H54 (cell line): ENCODE data around the gene NOB1.
"Not testable (repeated sequence)": the region's sequence is repeated elsewhere in the genome, so short reads cannot be mapped to it uniquely, and the experiment has no call there.

Source experiments
- DNase-seq: peaks from one replicate; pipeline ENCODE4 v3.0.0; 2011; ENCODE audit warnings: low spot score, mixed read lengths; ENCODE audit not compliant: insufficient read length
- FAIRE-seq: peaks from 3 replicates; lab custom pipeline; 2011; peaks lifted over from hg19 to GRCh38; lab: Jason Lieb, UNC
- POLR2A ChIP-seq: IDR thresholded peaks from 2 replicates; pipeline ENCODE4 v1.6.1; 2011; ENCODE audit warnings: low read depth, mild to moderate bottlenecking, low read length

The NOB1 gene

GRCh38 chr16:69754469-69755310 is at the start of gene NOB1:
Gene NOB1, minus strand, starts transcription at chr16:69754926. Its CDS starts 16 bp downstream, at chr16:69754910.
- FAIRE-seq (no peak), DNase-seq (peak; percentile 88)
- peak; percentile 93 for TF ChIP-seq POLR2A

- no peak for FAIRE-seq
- TF ChIP-seq POLR2A, result no peak
- DNase-seq, result no peak
These were observed 49.6 kb upstream of the NOB1 start for GRCh38 chr16:69804297-69804696.

GRCh38 chr16:69799611-69800031 is 44.9 kb upstream of the NOB1 start:
- DNase-seq, result no peak
- FAIRE-seq, result no peak
- TF ChIP-seq POLR2A, result no peak

GRCh38 chr16:69798466-69798865 is 43.7 kb upstream of the NOB1 start:
- DNase-seq, result no peak
- FAIRE-seq, result no peak
- TF ChIP-seq POLR2A, result no peak

- FAIRE-seq (peak; percentile 65), DNase-seq (peak; percentile 49)
- TF ChIP-seq POLR2A, result no peak
These were observed 41.8 kb upstream of the NOB1 start for GRCh38 chr16:69796285-69797118.

GRCh38 chr16:69794486-69794885 is 39.8 kb upstream of the NOB1 start:
- DNase-seq (no peak), FAIRE-seq (no peak)
- TF ChIP-seq POLR2A, result no peak

GRCh38 chr16:69793526-69793925 is 38.8 kb upstream of the NOB1 start:
- DNase-seq (no peak), FAIRE-seq (no peak)
- TF ChIP-seq POLR2A, result no peak

GRCh38 chr16:69791391-69791847 is 36.7 kb upstream of the NOB1 start:
- DNase-seq, FAIRE-seq: not testable (repeated sequence)

- FAIRE-seq, result no peak
- DNase-seq, result no peak
These were observed 33.2 kb upstream of the NOB1 start for GRCh38 chr16:69787883-69788282.

GRCh38 chr16:69784586-69784985 is 29.9 kb upstream of the NOB1 start:
- DNase-seq, result no peak
- no peak for FAIRE-seq
- TF ChIP-seq POLR2A, result no peak

More at GRCh38 chr16:69787883-69788282, 33.2 kb upstream of the NOB1 start:
- no peak for TF ChIP-seq POLR2A

GRCh38 chr16:69781118-69781517 is 26.4 kb upstream of the NOB1 start:
- no peak for TF ChIP-seq POLR2A
- FAIRE-seq (no peak), DNase-seq (no peak)

- FAIRE-seq, result no peak
- no peak for TF ChIP-seq POLR2A
- no peak for DNase-seq
These were observed 25.0 kb upstream of the NOB1 start for GRCh38 chr16:69779724-69780123.

- FAIRE-seq (no peak), DNase-seq (no peak)
- TF ChIP-seq POLR2A, result no peak
These were observed 20.8 kb upstream of the NOB1 start for GRCh38 chr16:69775563-69775962.
